Hepatocyte (in vitro differentiated cells): ENCODE measurements around the gene UNC13D.

Experiments used
- CTCF ChIP-seq: fragments of 200-600 bp; sonication (generic); IDR thresholded peaks from 2 replicates; pipeline ENCODE4 v1.5.1; 2016; ENCODE audit warnings: antibody characterized with exemption, mild to moderate bottlenecking; ENCODE audit not compliant: poor library complexity
- EZH2 ChIP-seq: fragments of 200-600 bp; sonication (generic); IDR thresholded peaks from 2 replicates; pipeline ENCODE4 v1.6.1; 2016; ENCODE audit warnings: antibody characterized with exemption, mild to moderate bottlenecking, borderline replicate concordance

- TF ChIP-seq CTCF (peak; percentile 14), EZH2 (no peak)
Measured at GRCh38 chr17:75878174-75878998, 34.2 kb upstream of the UNC13D start, which contains the start of gene TRIM47.
